ENCODE measurements around the gene LINGO1.

Gene LINGO1

GRCh38 chr15:77603611-77604336, 28.9 kb downstream of the LINGO1 start:
- TF ChIP-seq CTCF (IDR thresholded peaks at IDR 0.05; ENCODE audit: low read depth, low read length), result no peak
- no peak overlapping the region for H3K4me3 ChIP-seq (ENCODE audit: low read depth, low read length)

DNA sequence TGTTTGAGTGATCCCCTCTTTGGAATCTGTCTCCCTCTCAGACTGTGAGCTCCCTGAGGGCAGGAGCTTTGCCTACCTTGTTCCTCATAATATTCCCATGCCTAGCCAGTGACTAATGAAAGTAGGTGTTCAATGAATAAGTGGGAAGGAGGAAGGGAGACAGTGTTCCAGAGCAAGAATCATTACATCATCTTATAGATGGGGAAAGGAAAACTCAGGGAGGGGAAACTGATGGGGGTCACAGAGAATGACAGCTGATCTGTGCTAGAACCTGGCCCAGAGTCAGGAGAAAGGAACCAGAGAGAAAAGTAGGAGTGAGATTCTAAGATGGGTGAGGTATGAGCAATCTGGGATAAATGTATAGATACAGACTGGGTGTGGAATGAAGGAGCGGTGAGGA, 29.9 kb downstream of the LINGO1 start:
- no peak overlapping the region for H3K4me3 ChIP-seq (ENCODE audit: low read depth, low read length)
- TF ChIP-seq CTCF (IDR thresholded peaks at IDR 0.05; ENCODE audit: low read depth, low read length), result no peak

DNA sequence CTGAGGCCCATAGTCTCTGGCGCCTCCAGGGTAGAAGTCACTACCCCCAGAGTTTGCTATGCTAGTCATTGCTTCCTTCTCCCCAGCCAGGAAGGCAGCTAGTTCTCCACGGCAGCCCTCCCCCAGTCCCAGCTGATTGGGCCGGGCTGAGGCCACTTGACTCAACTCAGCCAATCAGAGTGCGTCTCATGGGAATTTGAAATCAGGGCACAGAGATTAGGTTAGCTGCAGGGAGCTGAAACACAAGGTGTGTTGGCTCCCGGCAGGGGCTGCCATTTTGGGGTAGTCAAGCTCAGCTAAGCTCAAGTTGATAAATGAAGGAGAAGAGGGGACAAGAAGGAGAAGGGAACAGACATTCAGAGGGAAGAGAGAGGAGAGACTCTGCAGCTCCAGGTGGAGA, 32.8 kb downstream of the LINGO1 start:
- no peak for TF ChIP-seq CTCF (IDR thresholded peaks at IDR 0.05; ENCODE audit: low read depth, low read length)
- no peak overlapping the region for H3K4me3 ChIP-seq (ENCODE audit: low read depth, low read length)

DNA sequence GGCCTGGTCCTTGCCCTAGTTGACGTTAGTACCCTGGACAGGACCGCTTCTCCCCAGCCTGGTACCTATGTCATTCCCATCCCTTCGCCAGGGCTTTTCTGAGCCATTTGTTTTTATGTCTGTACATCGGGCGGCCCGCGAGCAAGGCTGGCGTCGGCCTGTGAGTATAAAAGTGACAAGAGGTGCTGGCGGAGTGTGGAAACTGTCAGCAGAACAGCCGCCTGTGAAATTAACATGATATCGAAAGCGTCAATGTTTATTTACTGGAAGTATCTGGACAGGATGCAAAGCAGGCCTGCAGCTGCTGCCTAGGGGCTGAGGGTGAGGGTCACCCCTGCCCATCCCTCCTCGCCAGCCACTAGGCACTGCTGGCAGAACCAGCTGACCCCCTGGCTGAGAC, 33.4 kb downstream of the LINGO1 start:
- H3K4me3 ChIP-seq (ENCODE audit: low read depth, low read length), result no peak overlapping the region
- no peak for TF ChIP-seq CTCF (IDR thresholded peaks at IDR 0.05; ENCODE audit: low read depth, low read length)

- TF ChIP-seq CTCF (IDR thresholded peaks at IDR 0.05; ENCODE audit: low read depth, low read length), result no peak
These were observed 34.1 kb downstream of the LINGO1 start for GRCh38 chr15:77598644-77599043.

GRCh38 chr15:77597804-77598453, 34.8 kb downstream of the LINGO1 start:
- H3K4me3 ChIP-seq (ENCODE audit: low read depth, low read length), result no peak overlapping the region
- TF ChIP-seq CTCF (IDR thresholded peaks at IDR 0.05; ENCODE audit: low read depth, low read length), result no peak

More at GRCh38 chr15:77598644-77599043, 34.1 kb downstream of the LINGO1 start:
- no peak overlapping the region for H3K4me3 ChIP-seq (ENCODE audit: low read depth, low read length)
